ENCODE results near the gene NDOR1. TPM values are rescaled to one million over a fixed set of nuclear protein-coding genes. Genes with fewer than 3 reads are reported as not detected.
A peak's percentile ranks its signal among the peaks of the same experiment; 100 is the strongest.

NDOR1 gene
- total and polyA plus RNA-seq, 2 of the 8 experiments (the other 6 are each of a cell fraction or from before 2014, with no cell fraction given), result 25.7 to 32.3 TPM

DNA sequence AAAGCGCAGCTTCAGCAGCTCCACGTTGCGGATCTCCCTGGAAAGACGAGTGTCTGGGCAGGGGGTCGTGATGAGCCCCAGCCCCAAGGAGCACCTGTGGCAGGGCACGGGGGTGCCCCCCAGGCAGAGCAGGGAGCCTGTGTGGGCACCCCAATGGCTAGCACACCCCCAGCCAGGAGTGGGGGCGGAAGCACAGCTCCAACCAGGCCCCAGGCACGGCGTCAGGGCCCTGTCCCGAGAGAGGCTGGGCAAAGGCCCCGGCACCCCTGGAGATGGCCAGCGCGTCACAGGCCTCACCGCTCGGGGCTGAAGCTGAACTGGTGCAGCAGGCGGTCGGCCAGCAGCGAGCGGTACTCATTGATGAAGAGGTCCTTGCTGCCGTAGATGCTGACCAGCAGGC lies 25.0 kb upstream of the NDOR1 start:
- Histone ChIP-seq H3K4me3 (ENCODE audit: extremely low read depth in 1 of 4, insufficient read depth in 2 of 4, low read depth in 3 of 4, low read length in 4 of 4) (no peak overlapping the region), H4K8ac (ENCODE audit: extremely low read depth, insufficient read depth, low read length) (peak overlapping the region; percentile 51; the same call in 1 of the 2 replicates), H3K23ac (ENCODE audit: insufficient read length) (no peak overlapping the region), H3K4ac (replicated peaks; ENCODE audit: insufficient read length, low read depth, low read length) (no peak overlapping the region), H2BK120ac (replicated peaks; ENCODE audit: low read depth, low read length) (no peak overlapping the region), H2BK5ac (ENCODE audit: low read depth, low read length) (no peak overlapping the region), H2AFZ (ENCODE audit: low read length) (no peak overlapping the region), H3K79me2 (ENCODE audit: control insufficient read depth in 1 of 2, insufficient read depth in 2 of 2, low read length in 2 of 2) (no peaks in the 10 kb centered on the region), H4K91ac (replicated peaks; ENCODE audit: insufficient read length, low read length) (no peak overlapping the region), H3K23me2 (ENCODE audit: low read depth, low read length) (no peaks in the 10 kb centered on the region), H3K9ac (replicated peaks in 1 of 4; ENCODE audit: extremely low read depth in 1 of 4, low read depth in 3 of 4, low read length in 3 of 4) (no peak overlapping the region), H3K9me3 (ENCODE audit: insufficient read depth in 2 of 2, low read depth in 1 of 2, low read length in 1 of 2) (no peaks in the 10 kb centered on the region), H3K27ac (ENCODE audit: low read depth, low read length) (no peak overlapping the region), H3K14ac (ENCODE audit: insufficient read length) (no peak overlapping the region), H3K79me1 (ENCODE audit: low read depth, low read length) (no peaks in the 10 kb centered on the region; the same call in none of the 2 replicates), H3K18ac (ENCODE audit: extremely low read depth, low read length) (no peak overlapping the region), H3K36me3 (ENCODE audit: control insufficient read depth in 2 of 4, insufficient read depth in 4 of 4, low read length in 3 of 4) (peaks cover 0 to 40% (median 10%) of the 10 kb centered on the region in 4 experiments; a peak in 7 of 8 replicates), H3K4me1 (replicated peaks in 1 of 4; ENCODE audit: control insufficient read depth in 3 of 4, insufficient read depth in 4 of 4, low read length in 3 of 4) (peaks cover 0 to 2% (median under 1%) of the 10 kb centered on the region in 4 experiments; a peak in 2 of 7 replicates), H4K5ac (ENCODE audit: insufficient read length, low read depth, low read length) (no peak overlapping the region), H2BK15ac (ENCODE audit: low read length) (no peak overlapping the region), H3K27me3 (replicated peaks in 1 of 4; ENCODE audit: control insufficient read depth in 3 of 4, extremely low read depth in 1 of 4, insufficient read depth in 3 of 4, low read length in 3 of 4) (no peaks in the 10 kb centered on the region; a peak in 2 of 7 replicates), H3K56ac (replicated peaks; ENCODE audit: insufficient read length, low read depth, low read length) (no peak overlapping the region), H4K20me1 (replicated peaks in 1 of 2; ENCODE audit: control insufficient read depth in 1 of 2, insufficient read depth in 2 of 2, low read length in 2 of 2) (peaks cover 2 to 24% of the 10 kb centered on the region in 2 experiments), H3K4me2 (ENCODE audit: insufficient read depth in 1 of 2, low read depth in 2 of 2, low read length in 2 of 2) (no peak overlapping the region), H2BK20ac (ENCODE audit: low read length) (no peak overlapping the region), H2BK12ac (ENCODE audit: low read depth, low read length) (no peak overlapping the region), H2AK5ac (ENCODE audit: low read depth, low read length) (no peak overlapping the region)
- 97% methylated on average over 17 of the region's 20 CpGs; no CpG with 5 or more reads in 1 of the 2 experiments for WGBS, 2 experiments (ENCODE audit: extremely low coverage in 1 of 2, insufficient coverage in 1 of 2, insufficient read length in 1 of 2, insufficient replicate concordance in 2 of 2, low coverage in 1 of 2, low lambda C conversion rate in 2 of 2, missing lambda C conversion rate in 1 of 2)
- no peak for FAIRE-seq
- DNase-seq (ENCODE audit: low read depth in 1 of 2, low spot score in 2 of 2), result no peak
- POLR2A ChIA-PET (ENCODE audit: partially characterized antibody), result interaction anchor here (0.7 to 1.6 kb wide), 6 partner anchors 8 to 102 kb away, joined by 3 to 9 read pairs (median 3); partner anchors contain the start of genes ANAPC2 and SSNA1
- CTCF ChIA-PET (ENCODE audit: partially characterized antibody), result interaction anchor here (1.0 to 1.5 kb wide), 7 partner anchors 9 to 117 kb away, joined by 3 to 5 read pairs (median 3); partner anchors contain the start of gene TMEM210
- TF ChIP-seq, protein P1, sequence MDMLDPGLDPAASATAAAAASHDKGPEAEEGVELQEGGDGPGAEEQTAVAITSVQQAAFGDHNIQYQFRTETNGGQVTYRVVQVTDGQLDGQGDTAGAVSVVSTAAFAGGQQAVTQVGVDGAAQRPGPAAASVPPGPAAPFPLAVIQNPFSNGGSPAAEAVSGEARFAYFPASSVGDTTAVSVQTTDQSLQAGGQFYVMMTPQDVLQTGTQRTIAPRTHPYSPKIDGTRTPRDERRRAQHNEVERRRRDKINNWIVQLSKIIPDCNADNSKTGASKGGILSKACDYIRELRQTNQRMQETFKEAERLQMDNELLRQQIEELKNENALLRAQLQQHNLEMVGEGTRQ (IDR thresholded peaks at IDR 0.05; ENCODE audit: low read length), result no peak
- TF ChIP-seq, protein P2, sequence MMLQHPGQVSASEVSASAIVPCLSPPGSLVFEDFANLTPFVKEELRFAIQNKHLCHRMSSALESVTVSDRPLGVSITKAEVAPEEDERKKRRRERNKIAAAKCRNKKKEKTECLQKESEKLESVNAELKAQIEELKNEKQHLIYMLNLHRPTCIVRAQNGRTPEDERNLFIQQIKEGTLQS (IDR thresholded peaks at IDR 0.05; ENCODE audit: insufficient read depth, low read depth, low read length), result no peak
- TF ChIP-seq KDM1A (IDR thresholded peaks at IDR 0.05; ENCODE audit: borderline replicate concordance, low read length) (no peak), TBP (IDR thresholded peaks at IDR 0.05; ENCODE audit: low read depth, low read length) (no peak), FOSL1 (IDR thresholded peaks at IDR 0.05; ENCODE audit: insufficient read depth, low read depth, low read length) (no peak), SIX5 (IDR thresholded peaks at IDR 0.05; ENCODE audit: low read depth, low read length) (no peak), HDAC6 (IDR thresholded peaks at IDR 0.05; ENCODE audit: low read depth, low read length) (no peak), SIRT6 (IDR thresholded peaks at IDR 0.05; ENCODE audit: low read length) (no peak), CBX8 (IDR thresholded peaks at IDR 0.05; ENCODE audit: borderline replicate concordance, low read depth, low read length) (no peak), CBX5 (IDR thresholded peaks at IDR 0.05; ENCODE audit: low read depth, low read length) (no peak), CREB1 (IDR thresholded peaks at IDR 0.05) (no peak), POU5F1 (IDR thresholded peaks at IDR 0.05; ENCODE audit: low read depth, low read length) (no peak), TAF7 (optimal IDR thresholded peaks at IDR 0.05; ENCODE audit: borderline replicate concordance, low read depth, low read length) (no peak)

Measured in H1 (cell line).